AG04449 (cell line): ENCODE data around the gene RRAD.

Source experiments
- CTCF ChIA-PET: fragments of 350-600 bp; formaldehyde crosslinking; extraction: SDS; loops from one replicate; lab custom pipeline; 2021; ENCODE audit warnings: antibody characterized with exemption; lab: Yijun Ruan, JAX
- POLR2A ChIA-PET: fragments of 400-600, 350-600 bp; formaldehyde crosslinking; extraction: SDS; loops from one replicate; lab custom pipeline; 2020; ENCODE audit warnings: antibody characterized with exemption, inconsistent platforms; lab: Yijun Ruan, JAX
- DNase-seq: peaks from one replicate; pipeline ENCODE4 v3.0.0-alpha.2; 2010; ENCODE audit warnings: low read depth, low spot score
- H3K4me3 ChIP-seq: 2 replicates; pipeline ENCODE4 v1.5.1; 2011; ENCODE audit warnings: low read depth, mild to moderate bottlenecking, control low read depth, low read length
- TF ChIP-seq, protein P1 (sequence below): IDR thresholded peaks from one replicate; pipeline ENCODE4 v1.5.1; 2011; ENCODE audit warnings: mild to moderate bottlenecking, moderate library complexity, low read length, control low read depth, inconsistent platforms; ENCODE audit not compliant: insufficient read depth; ENCODE audit errors: missing control alignments

The RRAD gene

DNA sequence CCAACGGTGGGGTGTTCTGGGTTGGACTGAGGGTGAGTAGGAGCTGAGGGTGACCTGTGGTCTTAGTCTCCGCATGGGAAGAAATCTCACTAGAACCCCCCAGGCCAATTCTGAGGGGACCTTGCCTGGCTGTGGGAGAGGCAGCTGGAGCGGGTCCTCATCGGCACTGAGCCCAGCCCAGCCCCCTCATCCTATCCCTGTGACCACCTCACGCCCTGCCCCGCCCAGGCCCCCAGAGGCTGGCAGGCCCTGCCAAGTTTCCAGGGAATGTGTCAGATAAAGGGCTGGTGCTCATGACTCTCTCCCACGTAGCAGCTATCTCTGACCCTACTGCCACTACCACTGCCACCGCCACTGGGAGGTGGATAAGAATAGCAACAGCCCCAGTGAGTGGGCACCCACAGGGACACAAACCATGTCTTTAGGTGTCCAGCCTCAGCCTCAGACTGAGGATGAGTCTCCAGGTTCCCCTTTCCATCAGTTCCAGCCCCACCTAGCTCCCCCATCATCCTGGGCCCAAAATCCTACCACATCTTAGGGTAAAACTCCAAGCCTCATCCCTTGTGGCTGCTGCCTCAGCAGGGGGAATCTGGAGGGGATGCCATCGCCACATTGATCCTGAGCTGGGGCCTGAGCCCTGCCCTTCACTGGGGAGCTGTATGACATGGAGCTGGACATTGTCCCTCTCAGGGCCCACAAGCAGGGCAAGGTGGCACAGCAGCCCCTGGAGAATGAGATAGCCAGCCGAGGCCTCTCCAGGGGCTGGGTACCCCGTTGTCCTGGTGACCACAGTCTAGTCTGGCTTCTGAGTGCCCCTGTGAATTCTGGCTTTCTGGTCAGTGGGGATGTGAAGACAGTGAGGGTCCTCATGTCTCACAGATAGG lies 21.5 kb downstream of the RRAD start:
- ChIA-PET CTCF (interaction anchor here (0.7 to 24.6 kb wide), 10 partner anchors 8 to 253 kb away, joined by 3 to 350 read pairs (median 4); partner anchors contain the start of genes CDH16, CES3 and RRAD), POLR2A (interaction anchor here (1.2 kb wide), 1 partner anchor 22 kb away, joined by 3 read pairs; no protein-coding TSS in a partner anchor)
- TF ChIP-seq, protein P1, sequence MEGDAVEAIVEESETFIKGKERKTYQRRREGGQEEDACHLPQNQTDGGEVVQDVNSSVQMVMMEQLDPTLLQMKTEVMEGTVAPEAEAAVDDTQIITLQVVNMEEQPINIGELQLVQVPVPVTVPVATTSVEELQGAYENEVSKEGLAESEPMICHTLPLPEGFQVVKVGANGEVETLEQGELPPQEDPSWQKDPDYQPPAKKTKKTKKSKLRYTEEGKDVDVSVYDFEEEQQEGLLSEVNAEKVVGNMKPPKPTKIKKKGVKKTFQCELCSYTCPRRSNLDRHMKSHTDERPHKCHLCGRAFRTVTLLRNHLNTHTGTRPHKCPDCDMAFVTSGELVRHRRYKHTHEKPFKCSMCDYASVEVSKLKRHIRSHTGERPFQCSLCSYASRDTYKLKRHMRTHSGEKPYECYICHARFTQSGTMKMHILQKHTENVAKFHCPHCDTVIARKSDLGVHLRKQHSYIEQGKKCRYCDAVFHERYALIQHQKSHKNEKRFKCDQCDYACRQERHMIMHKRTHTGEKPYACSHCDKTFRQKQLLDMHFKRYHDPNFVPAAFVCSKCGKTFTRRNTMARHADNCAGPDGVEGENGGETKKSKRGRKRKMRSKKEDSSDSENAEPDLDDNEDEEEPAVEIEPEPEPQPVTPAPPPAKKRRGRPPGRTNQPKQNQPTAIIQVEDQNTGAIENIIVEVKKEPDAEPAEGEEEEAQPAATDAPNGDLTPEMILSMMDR = no peak
- no peak overlapping the region for H3K4me3 ChIP-seq
- DNase-seq = no peak

DNA sequence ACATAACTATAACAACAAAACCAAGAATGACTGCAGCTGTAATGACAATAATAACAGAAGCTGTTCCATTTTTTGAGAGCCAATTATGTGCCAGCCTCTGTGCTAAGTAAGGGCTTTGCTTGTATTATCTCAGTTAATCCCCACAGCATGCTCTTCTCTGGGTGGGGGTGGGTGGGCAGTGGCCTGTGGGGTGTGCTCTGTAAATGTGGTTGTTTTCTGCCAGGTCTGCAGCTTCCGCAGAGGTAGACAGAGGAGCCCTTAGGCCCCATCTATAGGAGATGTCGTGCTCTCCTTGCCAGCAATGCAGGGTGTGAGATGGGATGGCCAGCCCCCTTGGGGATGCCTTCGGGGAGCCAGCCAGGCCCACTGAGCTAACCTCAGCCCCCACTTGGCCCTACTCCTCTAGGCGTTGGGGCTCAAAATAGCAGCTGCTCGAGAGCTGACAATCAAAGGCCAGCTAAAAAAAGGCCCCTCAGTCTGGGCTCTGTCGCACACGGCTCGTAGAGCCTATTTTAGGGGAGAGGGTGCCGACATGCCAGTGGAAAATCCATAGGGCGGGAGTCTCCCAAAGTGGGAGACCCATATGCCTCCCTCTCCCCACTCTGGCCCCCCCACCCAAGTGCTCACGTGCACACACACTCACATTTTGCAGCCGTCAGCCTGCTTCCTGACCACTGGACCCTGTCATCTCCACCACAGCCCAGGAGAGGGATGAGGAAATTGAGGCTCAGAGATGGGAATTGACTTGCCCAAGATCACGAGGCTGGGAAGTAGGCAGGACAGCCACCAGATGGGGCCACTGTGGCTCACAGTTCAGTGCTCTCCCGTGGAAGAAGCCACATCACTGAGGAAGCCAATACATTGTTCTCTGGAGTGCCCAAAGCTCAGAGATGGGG lies 22.4 kb downstream of the RRAD start:
- POLR2A ChIA-PET = interaction anchor here (1.2 kb wide), 1 partner anchor 21 kb away, joined by 3 read pairs; no protein-coding TSS in a partner anchor
- TF ChIP-seq, protein P1 = no peak
- no peak overlapping the region for H3K4me3 ChIP-seq
- DNase-seq = no peak
- CTCF ChIA-PET = interaction anchor here (0.8 to 24.6 kb wide), 10 partner anchors 8 to 252 kb away, joined by 3 to 350 read pairs (median 4); partner anchors contain the start of genes CDH16, CIAO2B and RRAD

DNA sequence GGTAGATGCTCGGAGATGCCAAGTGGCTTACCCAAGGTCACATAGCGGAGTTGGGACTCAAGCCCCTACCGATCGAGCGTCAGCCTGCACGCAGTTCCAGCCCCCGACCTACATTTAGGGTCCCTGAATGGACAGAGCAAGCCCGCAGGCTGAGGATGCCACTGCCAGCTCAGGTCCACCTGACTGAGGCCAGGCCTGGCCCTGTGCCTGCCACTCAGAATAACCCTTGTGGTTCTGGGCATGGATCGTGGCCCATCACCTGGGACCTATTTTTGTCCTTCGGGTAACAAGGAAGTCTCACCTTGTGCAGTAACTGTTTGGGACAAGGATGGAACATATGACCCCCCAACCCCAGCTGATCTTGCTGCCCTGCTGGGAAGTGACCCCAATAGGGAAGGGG lies 23.7 kb downstream of the RRAD start:
- CTCF ChIA-PET = interaction anchor here (2.2 to 24.6 kb wide), 3 partner anchors 8 to 42 kb away, joined by 6 to 350 read pairs (median 100); partner anchors contain the start of genes CDH16 and RRAD
- DNase-seq = no peak
- POLR2A ChIA-PET = no interaction called here
- H3K4me3 ChIP-seq = no peak overlapping the region
- TF ChIP-seq, protein P1 = no peak

DNA sequence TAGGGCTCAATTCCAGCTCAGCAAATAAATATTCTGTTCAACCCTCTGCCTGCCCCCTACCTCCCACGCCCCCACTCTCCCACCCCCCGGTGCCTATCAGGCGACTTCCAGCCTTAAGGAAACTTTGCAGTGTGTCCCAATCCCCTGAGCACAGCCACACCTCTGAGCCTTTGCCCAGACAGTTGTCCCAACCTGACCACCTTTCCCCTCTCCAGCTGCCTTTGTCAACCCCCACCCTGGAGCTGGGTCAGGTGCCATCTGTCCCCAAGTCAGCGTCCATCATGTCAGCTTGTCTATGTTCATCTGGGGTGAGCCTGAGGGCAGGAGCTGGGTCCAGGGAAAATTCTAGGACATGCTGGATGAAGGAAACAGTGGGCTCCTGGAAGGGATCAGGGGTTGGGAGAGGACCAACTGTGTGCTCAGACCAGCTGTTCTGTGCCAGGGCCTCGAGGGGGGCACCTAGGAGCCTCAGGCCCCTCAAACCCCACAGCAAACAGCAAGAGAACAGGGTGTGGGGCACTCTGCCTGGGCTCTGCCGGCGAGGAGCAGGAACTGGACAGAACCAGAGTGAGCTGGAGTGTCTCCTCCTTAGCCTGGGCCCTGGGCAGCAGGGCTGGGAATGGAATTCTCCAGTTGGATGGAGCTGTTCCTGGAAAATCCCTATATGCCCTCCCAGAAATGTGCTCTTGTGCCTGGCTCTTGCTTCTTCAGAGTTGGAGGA lies 24.5 kb downstream of the RRAD start:
- ChIA-PET POLR2A (no interaction called here), CTCF (interaction anchor here (2.2 to 24.6 kb wide), 3 partner anchors 9 to 43 kb away, joined by 6 to 350 read pairs (median 100); partner anchors contain the start of genes CDH16 and RRAD)
- DNase-seq = no peak
- TF ChIP-seq, protein P1 = no peak
- H3K4me3 ChIP-seq = no peak overlapping the region

DNA sequence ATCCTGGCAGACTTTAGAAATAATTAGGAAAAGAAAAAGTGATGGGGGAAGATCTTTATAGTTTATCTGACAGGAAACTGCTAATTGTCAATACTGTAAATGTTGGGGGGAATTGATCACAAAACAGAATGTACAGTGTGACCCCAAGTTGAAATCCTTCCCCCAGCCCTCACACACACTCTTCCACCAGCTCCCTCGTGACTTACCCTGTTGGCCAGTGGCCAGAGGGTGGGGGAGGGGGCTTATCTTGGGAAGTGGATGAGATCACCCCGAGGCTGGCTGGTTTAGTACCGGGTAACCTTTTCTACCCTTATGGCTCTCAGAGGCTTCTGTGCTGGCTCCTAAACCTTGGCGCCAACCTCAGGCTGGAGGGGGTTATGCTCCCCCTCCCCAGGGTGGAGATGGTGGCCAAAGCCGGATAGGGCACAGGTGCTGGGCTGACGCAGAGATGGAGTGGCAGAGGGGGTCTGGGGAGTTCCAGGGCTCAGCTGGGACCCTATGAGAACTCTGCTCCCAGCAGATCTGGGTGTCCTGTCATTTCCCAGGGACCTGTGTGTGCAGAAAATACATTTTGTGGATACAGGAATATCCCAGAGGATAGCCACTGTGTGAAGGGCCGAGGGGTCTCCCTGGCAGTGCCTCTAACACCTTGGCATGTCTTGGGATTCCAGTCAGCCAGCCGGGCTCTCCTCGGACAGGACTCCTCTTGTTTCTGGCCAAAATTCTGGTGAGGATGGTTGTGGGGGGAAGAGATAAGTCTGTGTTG lies 25.2 kb downstream of the RRAD start:
- CTCF ChIA-PET = interaction anchor here (1.1 to 24.6 kb wide), 4 partner anchors 9 to 44 kb away, joined by 4 to 350 read pairs (median 53); partner anchors contain the start of genes CDH16 and RRAD
- DNase-seq = no peak
- TF ChIP-seq, protein P1 = no peak
- H3K4me3 ChIP-seq = no peak overlapping the region
- POLR2A ChIA-PET = no interaction called here
